Cardiac fibroblast (primary cell): Measurements from ENCODE around the gene TM7SF2.

ENCODE experiments used
- DNase-seq, 2 donors: peaks; one replicate each; pipeline versions ENCODE4 v3.0.0 to v3.0.0-alpha.2; 2010; ENCODE audit warnings: low read depth in 2 of 2
- H3K4me3 ChIP-seq, 2 donors: replicated peaks in 1 of 2; 1 replicate in 1 of 2; 2 replicates in 1 of 2; pipeline ENCODE4 v1.5.1; 2011; ENCODE audit warnings: low read depth in 2 of 2, low read length in 2 of 2, mild to moderate bottlenecking in 2 of 2, moderate library complexity in 1 of 2
- CTCF ChIP-seq: IDR thresholded peaks from one replicate; pipeline ENCODE4 v1.5.1; 2011; ENCODE audit warnings: low read depth, mild to moderate bottlenecking, low read length, inconsistent platforms

The TM7SF2 gene

GRCh38 chr11:65107078-65107477, 4.6 kb upstream of the TM7SF2 start:
- no peak overlapping the region for H3K4me3 ChIP-seq
- no peak for TF ChIP-seq CTCF
- no peak for DNase-seq

GRCh38 chr11:65107751-65108468, 3.8 kb upstream of the TM7SF2 start:
- no peak overlapping the region for H3K4me3 ChIP-seq
- DNase-seq, result no peak
- no peak for TF ChIP-seq CTCF

- no peak for DNase-seq
- TF ChIP-seq CTCF, result no peak
- no peak overlapping the region for H3K4me3 ChIP-seq
Observed at GRCh38 chr11:65108469-65109123, 3.1 kb upstream of the TM7SF2 start.

GRCh38 chr11:65109231-65110198, 2.2 kb upstream of the TM7SF2 start:
- no peak for TF ChIP-seq CTCF
- no peak overlapping the region for H3K4me3 ChIP-seq
- DNase-seq, result no peak

GRCh38 chr11:65110354-65110861, 1.3 kb upstream of the TM7SF2 start:
- DNase-seq, result peak; percentile 87
- peak; percentile 98 for TF ChIP-seq CTCF
- no peak overlapping the region for H3K4me3 ChIP-seq

- TF ChIP-seq CTCF, result no peak
- no peak overlapping the region for H3K4me3 ChIP-seq
Observed at GRCh38 chr11:65111159-65111743, 421 bp upstream of the TM7SF2 start.

More at GRCh38 chr11:65111159-65111743, 421 bp upstream of the TM7SF2 start:
- no peak for DNase-seq
